Esophagus muscularis mucosa (tissue), 4 donors: Measurements from ENCODE around the gene S100B. TPM values are rescaled to one million over a fixed set of nuclear protein-coding genes. Genes with fewer than 3 reads are reported as not detected.
A peak's percentile ranks its signal among the peaks of the same experiment; 100 is the strongest.

Experiments used
- DNase-seq: peaks from one replicate; pipeline ENCODE4 v3.0.0-alpha.2; 2017; ENCODE audit errors: extremely low spot score
- H3K27ac ChIP-seq, 4 donors: fragments of 200-600 bp; sonication (generic); replicated peaks in 1 of 4; 1 replicate in 3 of 4; 2 replicates in 1 of 4; pipeline ENCODE4 v1.5.1; 2016 to 2019; ENCODE audit warnings: mild to moderate bottlenecking in 1 of 4
- H3K27me3 ChIP-seq, 4 donors: fragments of 200-600 bp; sonication (generic); one replicate each; pipeline versions ENCODE4 v1.5.1 to v1.6.0; 2016 to 2019
- H3K36me3 ChIP-seq, 4 donors: fragments of 200-600 bp; sonication (generic); one replicate each; pipeline ENCODE4 v1.5.1; 2016 to 2019
- H3K4me1 ChIP-seq, 4 donors: fragments of 200-600 bp; sonication (generic); one replicate each; pipeline ENCODE4 v1.5.1; 2016 to 2019
- H3K4me3 ChIP-seq, 4 donors: fragments of 200-600 bp; sonication (generic); 1 replicate in 2 of 4; 2 replicates in 2 of 4; pipeline ENCODE4 v1.5.1; 2016 to 2019; ENCODE audit warnings: mild to moderate bottlenecking in 4 of 4, moderate library complexity in 1 of 4
- H3K9me3 ChIP-seq, 4 donors: fragments of 200-600 bp; sonication (generic); 1 replicate in 3 of 4; 2 replicates in 1 of 4; pipeline ENCODE4 v1.5.1; 2016 to 2019
- CTCF ChIP-seq, 3 experiments: fragments of 200-600 bp in 2 of 3; fragments of 450-650 bp in 1 of 3; sonication (generic) in 2 of 3; IDR thresholded peaks; one replicate each; pipeline ENCODE4 v1.5.1; 2017 to 2019; ENCODE audit warnings: antibody characterized with exemption in 3 of 3, mild to moderate bottlenecking in 2 of 3, moderate library complexity in 1 of 3
- EP300 ChIP-seq: sonication (generic); formaldehyde crosslinking; IDR thresholded peaks from one replicate; pipeline ENCODE4 v1.6.1; 2017; ENCODE audit warnings: antibody characterized with exemption
- POLR2A ChIP-seq: fragments of 450-650 bp; IDR thresholded peaks from one replicate; pipeline ENCODE4 v1.6.1; 2017; ENCODE audit warnings: antibody characterized with exemption, moderate library complexity, mild to moderate bottlenecking, low read depth
- POLR2AphosphoS5 ChIP-seq, 2 donors: sonication (generic); formaldehyde crosslinking; IDR thresholded peaks; one replicate each; pipeline ENCODE4 v1.6.1; 2017; ENCODE audit warnings: antibody characterized with exemption in 2 of 2
- WGBS: methylation state at CpG from one replicate; pipeline ENCODE4 v1.1.5; 2018; 5-methylcytosine and 5-hydroxymethylcytosine counted together
- intact Hi-C: fragments of 100-400 bp; cut with DNase I; formaldehyde crosslinking; loops from one replicate; pipeline ENCODE4 v1.15.1; 2023
- total RNA-seq, 4 donors: library from RNA; depleted of rRNA; stranded (reverse); fragments of >200 nt; gene quantifications; one replicate each; pipeline versions ENCODE4 v1.1.0 to v1.2.1, GENCODE V29; 2016

S100B gene
- total RNA-seq, 4 donors from 2014 or later: 16.0 to 38.2 (median 30.7) TPM

DNA sequence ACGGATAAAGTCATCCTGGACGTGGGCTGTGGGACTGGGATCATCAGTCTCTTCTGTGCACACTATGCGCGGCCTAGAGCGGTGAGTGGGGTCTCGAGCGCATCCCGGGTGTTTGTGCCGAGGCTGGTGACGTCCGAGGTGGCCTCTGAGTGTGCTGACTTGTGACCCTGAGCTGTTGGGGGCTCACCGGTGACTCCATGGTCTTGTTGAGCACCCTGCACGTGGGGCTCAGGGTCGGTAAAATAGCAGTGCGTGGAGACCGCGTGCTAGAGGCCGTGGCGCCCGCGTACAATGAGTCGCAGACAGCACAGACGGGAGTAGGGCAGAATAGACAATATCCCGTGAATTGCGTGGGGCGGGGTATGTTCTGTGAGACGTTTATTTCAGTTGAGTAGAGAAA, 43.7 kb upstream of the S100B start:
- DNase-seq: no peak
- H3K9me3 ChIP-seq: no peaks in the 10 kb centered on the region
- no peak for TF ChIP-seq EP300
- peaks cover 0 to 11% (median 2%) of the 10 kb centered on the region in 4 donors for H3K4me1 ChIP-seq
- H3K27me3 ChIP-seq: no peaks in the 10 kb centered on the region
- WGBS: 92% methylated on average over 17 of the region's 27 CpGs
- peaks cover 55 to 98% (median 92%) of the 10 kb centered on the region in 4 donors for H3K36me3 ChIP-seq
- no peak overlapping the region for H3K4me3 ChIP-seq
- intact Hi-C loops: no loop called here
- H3K27ac ChIP-seq: no peak overlapping the region

- Histone ChIP-seq H3K36me3 (peaks cover 42 to 97% (median 87%) of the 10 kb centered on the region in 4 donors), H3K4me3 (no peak overlapping the region)
- WGBS: 93% methylated on average over 9 of the region's 9 CpGs
Observed at GRCh38 chr21:46646541-46647154, 41.8 kb upstream of the S100B start.

GRCh38 chr21:46645840-46646239, 41.0 kb upstream of the S100B start:
- Histone ChIP-seq H3K4me3 (no peak overlapping the region), H3K27me3 (no peaks in the 10 kb centered on the region), H3K4me1 (peaks cover 4 to 20% (median 7%) of the 10 kb centered on the region in 4 donors), H3K36me3 (peaks cover 42 to 97% (median 86%) of the 10 kb centered on the region in 4 donors), H3K9me3 (no peaks in the 10 kb centered on the region), H3K27ac (no peak overlapping the region)
- peak; percentile 39 for DNase-seq
- WGBS: 92% methylated on average over 5 of the region's 5 CpGs
- intact Hi-C loops: no loop called here
- TF ChIP-seq CTCF (IDR thresholded peaks at IDR 0.05): no peak
- no peak for TF ChIP-seq EP300
- no peak for TF ChIP-seq POLR2AphosphoS5 (IDR thresholded peaks at IDR 0.05)
- TF ChIP-seq POLR2A: no peak

More at GRCh38 chr21:46646541-46647154, 41.8 kb upstream of the S100B start:
- peak; percentile 29 for DNase-seq
- TF ChIP-seq EP300 (no peak), POLR2A (no peak), CTCF (IDR thresholded peaks at IDR 0.05) (no peak), POLR2AphosphoS5 (IDR thresholded peaks at IDR 0.05) (no peak)
- Histone ChIP-seq H3K9me3 (no peaks in the 10 kb centered on the region), H3K27me3 (no peaks in the 10 kb centered on the region), H3K27ac (no peak overlapping the region), H3K4me1 (peaks cover 0 to 18% (median 4%) of the 10 kb centered on the region in 4 donors)
- intact Hi-C loops: no loop called here

DNA sequence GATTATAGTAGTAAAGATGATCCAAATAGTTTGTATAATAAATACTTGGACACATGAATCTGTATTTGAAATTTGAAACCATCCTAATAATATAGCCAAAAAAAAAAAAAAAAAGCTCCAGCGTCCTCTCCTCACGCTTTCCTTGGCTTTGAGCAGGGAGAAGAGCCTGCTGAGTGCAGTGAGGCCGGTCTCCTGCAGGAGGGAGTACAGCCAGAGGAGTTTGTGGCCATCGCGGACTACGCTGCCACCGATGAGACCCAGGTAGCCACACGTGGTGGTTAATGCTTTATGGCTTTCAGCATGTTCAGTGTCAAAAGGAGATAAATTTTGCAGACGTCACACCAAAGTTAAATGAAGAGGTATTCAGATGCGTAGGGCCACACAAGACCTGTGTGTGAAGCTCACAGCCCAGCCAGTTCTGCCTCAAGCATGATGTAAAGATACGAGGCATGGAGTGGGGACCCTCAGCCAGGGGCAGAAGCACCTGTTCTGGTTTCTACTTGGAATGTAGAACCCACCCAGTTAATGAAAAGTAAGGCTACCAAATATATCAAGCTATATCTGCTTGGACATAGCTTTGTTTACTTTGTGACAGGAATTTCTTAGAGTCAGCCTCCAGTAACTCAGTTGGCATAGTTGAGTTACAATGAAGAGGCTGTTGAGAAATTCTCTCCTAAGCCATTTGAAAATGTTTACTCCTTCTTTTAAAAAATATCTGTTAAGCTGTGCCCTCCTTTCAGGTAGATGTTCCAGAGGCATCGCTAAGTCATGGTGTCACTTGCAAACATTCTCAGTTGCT, 38.7 kb upstream of the S100B start:
- Histone ChIP-seq H3K27me3 (no peaks in the 10 kb centered on the region), H3K27ac (no peak overlapping the region), H3K9me3 (no peaks in the 10 kb centered on the region), H3K4me3 (no peak overlapping the region), H3K36me3 (peaks cover 25 to 77% (median 65%) of the 10 kb centered on the region in 4 donors), H3K4me1 (peaks cover 10 to 37% (median 23%) of the 10 kb centered on the region in 4 donors)
- intact Hi-C loops: no loop called here
- TF ChIP-seq CTCF (IDR thresholded peaks at IDR 0.05): no peak
- no peak for TF ChIP-seq POLR2A
- no peak for TF ChIP-seq EP300
- TF ChIP-seq POLR2AphosphoS5 (IDR thresholded peaks at IDR 0.05): no peak
- WGBS: 83% methylated on average over 12 of the region's 12 CpGs
- DNase-seq: no peak

DNA sequence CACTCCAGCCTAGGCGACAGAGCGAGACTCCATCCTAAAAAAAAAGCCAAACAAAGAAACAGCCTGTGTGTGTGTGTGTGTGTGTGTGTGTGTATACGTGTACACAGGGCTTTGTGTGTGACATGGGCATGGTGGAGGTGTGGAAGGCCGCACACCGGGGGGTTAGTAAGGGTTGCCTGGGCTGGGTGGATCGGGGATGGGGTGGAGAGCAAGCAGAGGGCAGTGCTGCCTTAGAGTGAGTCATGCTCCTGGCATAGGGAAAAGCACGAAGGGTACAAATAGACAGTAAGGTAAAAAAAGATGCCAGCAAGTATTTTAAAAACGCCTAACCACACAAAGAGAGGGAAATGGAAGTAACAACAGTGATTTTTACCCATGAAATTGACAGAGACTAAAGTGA, 36.8 kb upstream of the S100B start:
- no peak overlapping the region for H3K27ac ChIP-seq
- no peak for DNase-seq
- H3K27me3 ChIP-seq: no peaks in the 10 kb centered on the region
- WGBS: 79% methylated on average over 8 of the region's 8 CpGs
- no peaks in the 10 kb centered on the region for H3K9me3 ChIP-seq
- H3K4me1 ChIP-seq: peaks cover 28 to 56% (median 42%) of the 10 kb centered on the region in 4 donors
- TF ChIP-seq POLR2AphosphoS5 (IDR thresholded peaks at IDR 0.05): no peak
- peaks cover 15 to 60% (median 53%) of the 10 kb centered on the region in 4 donors for H3K36me3 ChIP-seq
- intact Hi-C loops: no loop called here
- no peak overlapping the region for H3K4me3 ChIP-seq
